Kidney (tissue), 22 donors: ENCODE data around the gene AQP9. TPM values are rescaled to one million over a fixed set of nuclear protein-coding genes. Genes with fewer than 3 reads are reported as not detected.
A peak's percentile ranks its signal among the peaks of the same experiment; 100 is the strongest.

Source experiments
- DNase-seq, 5 donors: peaks; one replicate each; pipeline ENCODE4 v3.0.0-alpha.2; 2013 to 2020
- FAIRE-seq: peaks from 2 replicates; lab custom pipeline; 2012; peaks lifted over from hg19 to GRCh38; lab: Jason Lieb, UNC
- H3K27ac ChIP-seq, 2 donors: one replicate each; pipeline ENCODE4 v1.7.0; 2013; ENCODE audit warnings: low read depth in 2 of 2, low read length in 2 of 2, inconsistent platforms in 1 of 2
- H3K27me3 ChIP-seq: one replicate; pipeline ENCODE4 v1.7.1; 2013; ENCODE audit warnings: low read length, inconsistent platforms; ENCODE audit not compliant: control insufficient read depth, insufficient read depth
- H3K36me3 ChIP-seq, 3 donors: one replicate each; pipeline versions ENCODE4 v1.7.0 to v1.7.1; 2013; ENCODE audit warnings: low read length in 3 of 3, control low read depth in 1 of 3, inconsistent platforms in 1 of 3; ENCODE audit not compliant: insufficient read depth in 3 of 3, control insufficient read depth in 2 of 3
- H3K4me1 ChIP-seq, 3 donors: one replicate each; pipeline versions ENCODE4 v1.7.0 to v1.7.1; 2013; ENCODE audit warnings: low read length in 3 of 3, inconsistent platforms in 1 of 3, low read depth in 1 of 3; ENCODE audit not compliant: control insufficient read depth in 2 of 3, insufficient read depth in 2 of 3
- H3K4me3 ChIP-seq, 3 donors: one replicate each; pipeline versions ENCODE4 v1.7.0 to v1.8.1; 2013; ENCODE audit warnings: low read length in 3 of 3, control low read depth in 1 of 3, inconsistent platforms in 1 of 3
- H3K9ac ChIP-seq, 3 donors: one replicate each; pipeline versions ENCODE4 v1.7.0 to v1.7.1; 2013; ENCODE audit warnings: low read length in 3 of 3, control low read depth in 1 of 3, inconsistent platforms in 1 of 3
- H3K9me3 ChIP-seq, 3 donors: one replicate each; pipeline versions ENCODE4 v1.7.0 to v1.7.1; 2013; ENCODE audit warnings: low read length in 3 of 3, control low read depth in 1 of 3, inconsistent platforms in 1 of 3; ENCODE audit not compliant: control insufficient read depth in 2 of 3, insufficient read depth in 1 of 3
- intact Hi-C: fragments of 100-400 bp; cut with DNase I; formaldehyde crosslinking; loops from one replicate; pipeline ENCODE4 v1.11.1; 2022
- long read RNA-seq, 10 donors: library from polyadenylated mRNA in 1 of 10; unstranded in 1 of 10; transcript quantifications; one replicate each; pipeline ENCODE4 v2.0.0 and lab custom pipeline, GENCODE V29; 2021 to 2026
- polyA plus RNA-seq: library from polyadenylated mRNA; stranded (reverse); fragments of 350-450 nt; fragmentation: Illumina TruSeq; extraction: RNeasy Lipid Tissue Mini Kit (QIAGEN cat#74804); gene quantifications from one replicate; pipeline ENCODE4 v1.2.3, GENCODE V29; 2014; ENCODE audit warnings: low read depth, low replicate concordance; ENCODE audit not compliant: insufficient read depth
- total RNA-seq: library from RNA; stranded (reverse); fragmentation: NEBNext Ultra II Directional; extraction: Animal tissue kit (Norgen Biotek cat#: 25700); gene quantifications from one replicate; pipeline ENCODE4 v1.2.1, GENCODE V29; 2021
- TF ChIP-seq, protein P1 (sequence below): IDR thresholded peaks from 3 replicates; pipeline ENCODE4 v1.5.1; 2012; ENCODE audit warnings: mild to moderate bottlenecking, moderate library complexity, borderline replicate concordance; ENCODE audit not compliant: insufficient read depth; ENCODE audit errors: extremely low read depth
- donor health status: control.
- donor health status: control.
- donor health status: control.
- donor health status: control.
- donor health status: control.
- donor health status: DM: yes; HTN: yes; CAD: no.
- donor health status: Normal renal cell carcinoma (clear cell type).

AQP9 gene, protein sequence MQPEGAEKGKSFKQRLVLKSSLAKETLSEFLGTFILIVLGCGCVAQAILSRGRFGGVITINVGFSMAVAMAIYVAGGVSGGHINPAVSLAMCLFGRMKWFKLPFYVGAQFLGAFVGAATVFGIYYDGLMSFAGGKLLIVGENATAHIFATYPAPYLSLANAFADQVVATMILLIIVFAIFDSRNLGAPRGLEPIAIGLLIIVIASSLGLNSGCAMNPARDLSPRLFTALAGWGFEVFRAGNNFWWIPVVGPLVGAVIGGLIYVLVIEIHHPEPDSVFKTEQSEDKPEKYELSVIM
- total RNA-seq (1.4 TPM), polyA plus RNA-seq (0.30 TPM)
- long read RNA-seq, donor 1 = 0 reads
- long read RNA-seq, donor 2 = 0 reads
- long read RNA-seq, donor 3 = 0 reads
- long read RNA-seq, donor 4 = 0 reads
- long read RNA-seq, donor 5 = 0 reads
- long read RNA-seq, donor 6 = 0 reads
- long read RNA-seq, donor 7, partial matches to known transcripts = 0 of 1 reads
- long read RNA-seq, donor 7, other reads (novel, unspliced or antisense) = 0 of 1 reads
- long read RNA-seq, donor 8 = 0 reads
- long read RNA-seq, donor 9 = 0 reads
- long read RNA-seq, donor 10 = 0 reads

DNA sequence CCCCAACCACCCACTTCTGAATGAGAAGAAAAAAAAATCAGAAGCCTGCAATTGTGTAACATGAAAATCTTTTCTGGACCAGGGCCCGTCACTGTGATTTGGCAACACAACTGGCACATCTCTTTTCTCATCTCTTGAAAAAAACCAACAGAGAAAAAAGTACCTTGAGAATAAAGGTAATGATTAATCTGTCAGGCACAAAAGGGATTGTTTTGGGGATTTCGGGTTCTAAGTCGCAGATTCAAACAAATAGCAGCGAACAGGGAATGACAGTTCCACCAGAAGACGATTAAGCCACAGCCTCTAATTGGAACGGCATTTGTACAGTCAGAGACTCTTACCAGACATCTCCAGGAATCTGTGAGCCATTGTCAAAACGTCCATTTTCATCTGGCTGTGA is at the start of gene AQP9:
Gene AQP9 (plus strand): TSS at position 276 of the 400 bp plus-strand sequence. CDS start 185 bp downstream, outside the sequence.
- intact Hi-C loops = loop anchor here (10.0 kb wide), 1 partner anchor 63 kb away; no protein-coding TSS in a partner anchor
- no peak within 1 kb of the TSS for H3K4me3 ChIP-seq

DNA sequence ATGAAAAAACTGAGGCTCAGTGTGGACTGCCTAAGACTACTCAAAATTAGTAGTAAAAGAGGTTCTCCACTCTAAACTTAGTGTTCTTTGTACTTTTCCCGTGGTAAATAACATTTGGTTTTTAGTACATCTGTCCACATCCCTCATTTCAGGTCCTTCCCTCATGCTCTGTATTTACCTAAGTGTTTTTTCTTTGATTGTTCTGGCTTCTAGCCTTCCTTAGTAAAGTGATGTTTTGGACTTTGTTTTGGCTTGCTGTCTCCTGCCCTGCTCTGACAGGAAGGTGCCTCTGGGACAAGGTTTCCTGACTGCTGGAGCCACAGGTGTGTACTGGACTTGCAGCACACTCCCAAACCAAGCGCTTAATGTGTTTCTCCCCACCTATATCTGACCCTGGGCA is 42.8 kb upstream of the AQP9 start:
- H3K36me3 ChIP-seq = no peaks in the 10 kb centered on the region
- TF ChIP-seq, protein P1, sequence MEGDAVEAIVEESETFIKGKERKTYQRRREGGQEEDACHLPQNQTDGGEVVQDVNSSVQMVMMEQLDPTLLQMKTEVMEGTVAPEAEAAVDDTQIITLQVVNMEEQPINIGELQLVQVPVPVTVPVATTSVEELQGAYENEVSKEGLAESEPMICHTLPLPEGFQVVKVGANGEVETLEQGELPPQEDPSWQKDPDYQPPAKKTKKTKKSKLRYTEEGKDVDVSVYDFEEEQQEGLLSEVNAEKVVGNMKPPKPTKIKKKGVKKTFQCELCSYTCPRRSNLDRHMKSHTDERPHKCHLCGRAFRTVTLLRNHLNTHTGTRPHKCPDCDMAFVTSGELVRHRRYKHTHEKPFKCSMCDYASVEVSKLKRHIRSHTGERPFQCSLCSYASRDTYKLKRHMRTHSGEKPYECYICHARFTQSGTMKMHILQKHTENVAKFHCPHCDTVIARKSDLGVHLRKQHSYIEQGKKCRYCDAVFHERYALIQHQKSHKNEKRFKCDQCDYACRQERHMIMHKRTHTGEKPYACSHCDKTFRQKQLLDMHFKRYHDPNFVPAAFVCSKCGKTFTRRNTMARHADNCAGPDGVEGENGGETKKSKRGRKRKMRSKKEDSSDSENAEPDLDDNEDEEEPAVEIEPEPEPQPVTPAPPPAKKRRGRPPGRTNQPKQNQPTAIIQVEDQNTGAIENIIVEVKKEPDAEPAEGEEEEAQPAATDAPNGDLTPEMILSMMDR = no peak
- no peak overlapping the region for H3K4me3 ChIP-seq
- H3K9me3 ChIP-seq = peaks cover 0 to 2% (median 0%) of the 10 kb centered on the region in 3 donors
- intact Hi-C loops = no loop called here
- FAIRE-seq (no peak), DNase-seq (peak in 1 of 5 donors; percentile 14)
- no peak overlapping the region for H3K9ac ChIP-seq
- no peaks in the 10 kb centered on the region for H3K4me1 ChIP-seq
- no peak overlapping the region for H3K27ac ChIP-seq
- no peaks in the 10 kb centered on the region for H3K27me3 ChIP-seq

More for the DNA sequence above, at the start of gene AQP9:
- TF ChIP-seq, protein P1 = no peak
- DNase-seq (no peak), FAIRE-seq (no peak)
- no peaks in the 10 kb centered on the region for H3K27me3 ChIP-seq
- H3K36me3 ChIP-seq = no peaks in the 10 kb centered on the region
- H3K9ac ChIP-seq = no peak within 1 kb of the TSS
- H3K9me3 ChIP-seq = no peaks in the 10 kb centered on the region
- H3K4me1 ChIP-seq = no peaks in the 10 kb centered on the region
- H3K27ac ChIP-seq = no peak within 1 kb of the TSS

DNA sequence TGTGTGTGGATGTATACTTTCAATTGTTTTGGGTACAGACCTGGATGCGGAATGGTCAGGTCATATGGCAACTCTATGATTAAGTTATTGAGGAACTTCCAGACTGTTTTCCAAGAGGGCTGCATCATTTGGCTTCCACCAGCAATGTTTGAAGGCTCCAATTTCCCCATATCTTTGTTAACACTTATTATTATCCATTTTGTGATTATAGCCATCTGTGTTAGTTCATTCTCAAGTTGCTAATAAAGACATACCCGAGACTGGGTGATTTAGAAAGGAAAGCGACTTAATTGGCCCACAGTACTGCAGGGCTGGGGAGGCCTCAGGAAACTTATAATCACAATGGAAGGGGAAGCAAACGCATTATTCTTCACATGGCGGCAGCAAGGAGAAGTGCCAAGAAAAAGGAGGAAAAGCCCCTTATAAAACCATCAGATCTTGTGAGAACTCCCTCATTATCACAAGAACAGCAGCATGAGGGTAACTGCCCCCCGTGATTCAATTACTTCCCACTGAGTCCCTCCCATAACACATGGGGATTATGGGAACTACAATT is 41.6 kb upstream of the AQP9 start:
- H3K4me1 ChIP-seq = no peaks in the 10 kb centered on the region
- intact Hi-C loops = no loop called here
- FAIRE-seq = no peak
- no peak overlapping the region for H3K4me3 ChIP-seq
- no peak overlapping the region for H3K9ac ChIP-seq
- H3K27ac ChIP-seq = no peak overlapping the region
- H3K27me3 ChIP-seq = no peaks in the 10 kb centered on the region
- peaks cover 0 to 2% (median 0%) of the 10 kb centered on the region in 3 donors for H3K9me3 ChIP-seq
- no peak for DNase-seq
- TF ChIP-seq, protein P1 = no peak
- H3K36me3 ChIP-seq = no peaks in the 10 kb centered on the region
